Hematopoietic multipotent progenitor cell treated with erythropoietin and hydrocortisone succinate and interleukin-3 and kit ligand, for 8 days (in vitro differentiated cells): ENCODE results near the gene RHOC.

Experiments
- DNase-seq: peaks from one replicate; pipeline ENCODE4 v3.0.0-alpha.2; 2015

RHOC gene

GRCh38 chr1:112675728-112676381, 31.1 kb downstream of the RHOC start:
- no peak for DNase-seq

- peak; percentile 18 for DNase-seq
These were observed 31.8 kb downstream of the RHOC start for GRCh38 chr1:112674986-112675727.

GRCh38 chr1:112674440-112674985, 32.4 kb downstream of the RHOC start, which contains the start of gene MOV10:
MOV10 (plus strand) TSS chr1:112674659; CDS start chr1:112674913, 254 bp downstream.
- DNase-seq = peak; percentile 79

- peak; percentile 46 for DNase-seq
These were observed 33.1 kb downstream of the RHOC start for GRCh38 chr1:112673592-112674439.

GRCh38 chr1:112672842-112673241, 34.1 kb downstream of the RHOC start:
- no peak for DNase-seq

GRCh38 chr1:112672009-112672408, 34.9 kb downstream of the RHOC start:
- DNase-seq = no peak

GRCh38 chr1:112666946-112667345, 40.0 kb downstream of the RHOC start:
- DNase-seq = no peak

GRCh38 chr1:112665857-112666256, 41.1 kb downstream of the RHOC start:
- DNase-seq = no peak

- DNase-seq = no peak
These were observed 55.7 kb downstream of the RHOC start for GRCh38 chr1:112651205-112651604.
